Measurements from ENCODE around the gene SLC37A1.

DNA sequence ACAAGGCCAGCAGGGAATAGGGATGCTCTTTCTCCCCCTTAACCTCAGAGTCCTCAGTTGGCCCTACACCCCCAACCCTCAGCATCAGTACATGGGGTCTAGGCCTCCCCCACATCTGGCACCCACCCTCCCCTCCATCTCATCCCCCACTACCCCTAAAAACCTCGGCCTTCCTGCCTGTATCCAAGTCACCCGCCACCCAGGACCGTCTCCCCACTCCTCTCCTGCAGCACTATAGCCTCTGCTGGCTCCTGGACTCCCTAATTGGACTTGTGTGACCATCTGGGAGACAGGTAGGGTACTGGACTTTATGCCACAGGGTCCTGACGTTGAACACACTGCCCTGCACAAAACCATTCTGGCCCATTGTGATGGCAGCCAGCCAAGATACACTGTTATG, 23.7 kb upstream of the SLC37A1 start:
- no peak for TF ChIP-seq POLR2A (IDR thresholded peaks at IDR 0.05)
- TF ChIP-seq, protein P1, sequence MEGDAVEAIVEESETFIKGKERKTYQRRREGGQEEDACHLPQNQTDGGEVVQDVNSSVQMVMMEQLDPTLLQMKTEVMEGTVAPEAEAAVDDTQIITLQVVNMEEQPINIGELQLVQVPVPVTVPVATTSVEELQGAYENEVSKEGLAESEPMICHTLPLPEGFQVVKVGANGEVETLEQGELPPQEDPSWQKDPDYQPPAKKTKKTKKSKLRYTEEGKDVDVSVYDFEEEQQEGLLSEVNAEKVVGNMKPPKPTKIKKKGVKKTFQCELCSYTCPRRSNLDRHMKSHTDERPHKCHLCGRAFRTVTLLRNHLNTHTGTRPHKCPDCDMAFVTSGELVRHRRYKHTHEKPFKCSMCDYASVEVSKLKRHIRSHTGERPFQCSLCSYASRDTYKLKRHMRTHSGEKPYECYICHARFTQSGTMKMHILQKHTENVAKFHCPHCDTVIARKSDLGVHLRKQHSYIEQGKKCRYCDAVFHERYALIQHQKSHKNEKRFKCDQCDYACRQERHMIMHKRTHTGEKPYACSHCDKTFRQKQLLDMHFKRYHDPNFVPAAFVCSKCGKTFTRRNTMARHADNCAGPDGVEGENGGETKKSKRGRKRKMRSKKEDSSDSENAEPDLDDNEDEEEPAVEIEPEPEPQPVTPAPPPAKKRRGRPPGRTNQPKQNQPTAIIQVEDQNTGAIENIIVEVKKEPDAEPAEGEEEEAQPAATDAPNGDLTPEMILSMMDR (IDR thresholded peaks at IDR 0.05): no peak
